ENCODE measurements around the gene CNTN5. TPM values are rescaled to one million over a fixed set of nuclear protein-coding genes. Genes with fewer than 3 reads are reported as not detected.

CNTN5 gene
- total RNA-seq, 3 donors from 2014 or later (not counting 1 experiment from before 2014, with no cell fraction given) = not detected

DNA sequence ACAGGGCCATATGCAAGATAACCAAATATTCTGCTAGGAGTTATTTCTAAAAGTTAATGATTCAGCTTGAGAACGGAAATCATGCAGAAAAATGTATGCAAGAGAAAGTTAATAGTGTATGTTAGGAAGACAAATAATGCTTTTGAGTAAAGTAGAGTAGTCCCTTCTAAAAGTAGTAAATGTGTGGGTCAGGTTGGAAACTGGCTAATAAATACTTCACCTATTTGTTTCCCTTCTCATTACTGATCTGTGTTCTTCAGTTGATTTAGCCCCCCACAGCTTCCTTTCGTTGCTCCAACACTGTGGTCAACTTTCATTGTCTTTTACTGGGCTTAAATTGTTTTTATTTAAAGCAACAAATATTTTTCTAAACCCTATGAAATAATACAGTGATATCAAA is 444.2 kb downstream of the CNTN5 start:
- no peaks in the 10 kb centered on the region for H3K27me3 Mint-ChIP-seq (ENCODE audit: low read depth in 2 of 2)
- no peak overlapping the region for H3K4me3 Mint-ChIP-seq
- H3K9me3 Mint-ChIP-seq = peaks cover 5 to 8% of the 10 kb centered on the region in 2 donors
- ATAC-seq (no peak), DNase-seq (no peak)
- intact Hi-C loops (cut with micrococcal nuclease) = no loop called here
- H3K4me1 ChIP-seq (ENCODE audit: control insufficient read depth, insufficient read depth, low read length) = no peaks in the 10 kb centered on the region
- no peaks in the 10 kb centered on the region for H3K4me1 Mint-ChIP-seq
- TF ChIP-seq, protein P1, sequence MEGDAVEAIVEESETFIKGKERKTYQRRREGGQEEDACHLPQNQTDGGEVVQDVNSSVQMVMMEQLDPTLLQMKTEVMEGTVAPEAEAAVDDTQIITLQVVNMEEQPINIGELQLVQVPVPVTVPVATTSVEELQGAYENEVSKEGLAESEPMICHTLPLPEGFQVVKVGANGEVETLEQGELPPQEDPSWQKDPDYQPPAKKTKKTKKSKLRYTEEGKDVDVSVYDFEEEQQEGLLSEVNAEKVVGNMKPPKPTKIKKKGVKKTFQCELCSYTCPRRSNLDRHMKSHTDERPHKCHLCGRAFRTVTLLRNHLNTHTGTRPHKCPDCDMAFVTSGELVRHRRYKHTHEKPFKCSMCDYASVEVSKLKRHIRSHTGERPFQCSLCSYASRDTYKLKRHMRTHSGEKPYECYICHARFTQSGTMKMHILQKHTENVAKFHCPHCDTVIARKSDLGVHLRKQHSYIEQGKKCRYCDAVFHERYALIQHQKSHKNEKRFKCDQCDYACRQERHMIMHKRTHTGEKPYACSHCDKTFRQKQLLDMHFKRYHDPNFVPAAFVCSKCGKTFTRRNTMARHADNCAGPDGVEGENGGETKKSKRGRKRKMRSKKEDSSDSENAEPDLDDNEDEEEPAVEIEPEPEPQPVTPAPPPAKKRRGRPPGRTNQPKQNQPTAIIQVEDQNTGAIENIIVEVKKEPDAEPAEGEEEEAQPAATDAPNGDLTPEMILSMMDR (IDR thresholded peaks at IDR 0.05) = no peak
- 68% methylated on average over 2 of the region's 2 CpGs for WGBS (ENCODE audit: insufficient coverage)
- no peaks in the 10 kb centered on the region for H3K36me3 ChIP-seq (ENCODE audit: control insufficient read depth, insufficient read depth, low read length)
- no peaks in the 10 kb centered on the region for H3K36me3 Mint-ChIP-seq
- H3K27ac ChIP-seq (ENCODE audit: low read length) = no peak overlapping the region
- no peaks in the 10 kb centered on the region for H3K27me3 ChIP-seq (ENCODE audit: control insufficient read depth, insufficient read depth, low read length)
- H3K9me3 ChIP-seq (ENCODE audit: control insufficient read depth, insufficient read depth, low read length) = no peaks in the 10 kb centered on the region
- H3K4me3 ChIP-seq (ENCODE audit: low read length) = no peak overlapping the region
- H3K27ac Mint-ChIP-seq = no peak overlapping the region

DNA sequence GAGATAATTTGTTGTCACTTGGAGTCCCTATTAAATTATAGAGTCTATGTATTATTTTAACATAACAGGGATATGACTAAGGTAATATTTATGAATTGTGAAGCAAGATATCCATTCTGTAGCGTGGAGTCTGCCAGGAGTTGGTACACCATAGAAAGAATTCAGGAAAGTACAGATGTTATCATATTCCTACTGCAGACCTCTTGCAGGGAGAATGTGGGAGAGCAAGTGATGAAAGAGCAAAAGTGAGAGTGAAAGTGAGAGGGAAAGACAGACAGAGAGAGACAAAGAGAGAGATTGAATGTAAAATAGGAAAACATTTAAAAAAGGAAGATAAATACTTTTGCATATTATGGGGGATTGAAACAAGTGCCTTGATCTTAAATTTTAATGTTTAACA is 468.8 kb downstream of the CNTN5 start:
- H3K4me1 Mint-ChIP-seq = no peaks in the 10 kb centered on the region
- no peak for DNase-seq
- no peaks in the 10 kb centered on the region for H3K27me3 Mint-ChIP-seq (ENCODE audit: low read depth in 2 of 2)
- no peaks in the 10 kb centered on the region for H3K36me3 Mint-ChIP-seq
- no peak overlapping the region for H3K4me3 ChIP-seq (ENCODE audit: low read length)
- H3K27ac ChIP-seq (ENCODE audit: low read length) = no peak overlapping the region
- no peak overlapping the region for H3K27ac Mint-ChIP-seq
- no peaks in the 10 kb centered on the region for H3K9me3 ChIP-seq (ENCODE audit: control insufficient read depth, insufficient read depth, low read length)
- no peak for ATAC-seq
- no peaks in the 10 kb centered on the region for H3K4me1 ChIP-seq (ENCODE audit: control insufficient read depth, insufficient read depth, low read length)
- peaks cover 10 to 14% of the 10 kb centered on the region in 2 donors for H3K9me3 Mint-ChIP-seq
- H3K36me3 ChIP-seq (ENCODE audit: control insufficient read depth, insufficient read depth, low read length) = no peaks in the 10 kb centered on the region
- H3K27me3 ChIP-seq (ENCODE audit: control insufficient read depth, insufficient read depth, low read length) = no peaks in the 10 kb centered on the region
- H3K4me3 Mint-ChIP-seq = no peak overlapping the region
- WGBS (ENCODE audit: insufficient coverage) = 70% methylated on average over 1 of the region's 1 CpG
- intact Hi-C loops (cut with micrococcal nuclease) = no loop called here
- TF ChIP-seq, protein P1 (IDR thresholded peaks at IDR 0.05) = no peak

DNA sequence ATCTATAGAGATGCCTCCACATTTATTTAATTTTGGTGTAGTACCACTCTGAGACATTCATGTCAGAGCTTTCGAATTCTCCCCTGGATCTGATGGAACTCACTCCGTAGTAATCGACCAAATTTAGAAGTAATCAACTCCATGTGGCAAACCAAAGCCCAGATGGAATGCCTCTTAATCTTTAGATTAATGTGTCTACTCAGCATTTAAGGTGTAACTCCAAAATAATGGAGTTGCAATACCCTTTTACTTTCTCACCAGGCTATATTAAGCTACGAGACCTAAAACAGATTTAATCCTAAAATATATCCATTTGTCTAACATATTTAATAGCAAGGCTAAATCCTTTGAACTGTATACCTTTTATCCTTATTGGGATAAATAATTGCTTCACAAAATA is 473.3 kb downstream of the CNTN5 start:
- Histone ChIP-seq H3K27ac (ENCODE audit: low read length) (no peak overlapping the region), H3K36me3 (ENCODE audit: control insufficient read depth, insufficient read depth, low read length) (no peaks in the 10 kb centered on the region), H3K27me3 (ENCODE audit: control insufficient read depth, insufficient read depth, low read length) (no peaks in the 10 kb centered on the region), H3K4me1 (ENCODE audit: control insufficient read depth, insufficient read depth, low read length) (no peaks in the 10 kb centered on the region), H3K9me3 (ENCODE audit: control insufficient read depth, insufficient read depth, low read length) (no peaks in the 10 kb centered on the region), H3K4me3 (ENCODE audit: low read length) (no peak overlapping the region)
- intact Hi-C loops (cut with micrococcal nuclease) = no loop called here
- Mint-ChIP-seq H3K4me1 (no peaks in the 10 kb centered on the region), H3K9me3 (peaks cover 12 to 14% of the 10 kb centered on the region in 2 donors), H3K36me3 (no peaks in the 10 kb centered on the region), H3K27me3 (ENCODE audit: low read depth in 2 of 2) (no peaks in the 10 kb centered on the region), H3K27ac (no peak overlapping the region), H3K4me3 (no peak overlapping the region)
- DNase-seq (no peak), ATAC-seq (no peak)
- 94% methylated on average over 4 of the region's 4 CpGs for WGBS (ENCODE audit: insufficient coverage)
- TF ChIP-seq, protein P1 (IDR thresholded peaks at IDR 0.05) = no peak

DNA sequence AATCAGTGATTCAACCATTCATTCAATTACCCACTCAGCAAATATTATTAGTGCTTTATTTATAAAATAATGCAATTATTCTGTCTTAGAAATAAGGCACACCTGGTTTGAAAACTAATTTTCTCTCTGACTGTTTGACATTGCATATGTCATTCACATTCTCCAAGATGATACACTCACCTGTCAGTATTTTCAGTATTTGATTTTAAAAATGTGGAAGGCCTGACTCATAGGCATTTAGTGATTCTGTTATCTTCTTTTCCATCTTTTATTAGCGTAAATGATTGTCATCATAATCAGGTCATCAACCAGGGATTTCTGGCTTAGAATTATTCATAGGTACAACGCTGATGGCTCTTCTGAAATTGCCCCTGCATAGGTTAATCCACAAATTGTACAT is 480.9 kb downstream of the CNTN5 start:
- Histone ChIP-seq H3K9me3 (ENCODE audit: control insufficient read depth, insufficient read depth, low read length) (peaks cover 5% of the 10 kb centered on the region), H3K27me3 (ENCODE audit: control insufficient read depth, insufficient read depth, low read length) (no peaks in the 10 kb centered on the region), H3K36me3 (ENCODE audit: control insufficient read depth, insufficient read depth, low read length) (no peaks in the 10 kb centered on the region), H3K4me3 (ENCODE audit: low read length) (no peak overlapping the region), H3K4me1 (ENCODE audit: control insufficient read depth, insufficient read depth, low read length) (no peaks in the 10 kb centered on the region), H3K27ac (ENCODE audit: low read length) (no peak overlapping the region)
- no peak overlapping the region for H3K27ac Mint-ChIP-seq
- DNase-seq = no peak
- ATAC-seq = no peak
- TF ChIP-seq, protein P1 (IDR thresholded peaks at IDR 0.05) = no peak
- no peak overlapping the region for H3K4me3 Mint-ChIP-seq
- intact Hi-C loops (cut with micrococcal nuclease) = no loop called here
- 81% methylated on average over 2 of the region's 2 CpGs for WGBS (ENCODE audit: insufficient coverage)
- no peaks in the 10 kb centered on the region for H3K36me3 Mint-ChIP-seq
- H3K27me3 Mint-ChIP-seq (ENCODE audit: low read depth in 2 of 2) = no peaks in the 10 kb centered on the region
- peaks cover 12 to 20% of the 10 kb centered on the region in 2 donors for H3K9me3 Mint-ChIP-seq
- H3K4me1 Mint-ChIP-seq = no peaks in the 10 kb centered on the region
